AG08395 (cell line): ENCODE results near the gene CERS3.
A peak's percentile ranks its signal among the peaks of the same experiment; 100 is the strongest.

Source experiments
- DNase-seq: peaks from one replicate; pipeline ENCODE4 v3.0.0; 2012; ENCODE audit warnings: mixed read lengths, low spot score

Gene CERS3

GRCh38 chr15:100528833-100529428, at the start of gene CERS3:
Gene CERS3, minus strand, starts transcription at chr15:100528950. Its CDS starts 27,101 bp downstream, at chr15:100501849.
- DNase-seq: no peak

- DNase-seq: no peak
Observed at GRCh38 chr15:100573526-100573925, 44.8 kb upstream of the CERS3 start.

- peak; percentile 16 for DNase-seq
Observed at GRCh38 chr15:100572362-100572983, 43.7 kb upstream of the CERS3 start.

GRCh38 chr15:100571592-100572167, 42.9 kb upstream of the CERS3 start:
- DNase-seq: no peak

- DNase-seq: no peak
Observed at GRCh38 chr15:100570735-100571313, 42.1 kb upstream of the CERS3 start.

- peak; percentile 49 for DNase-seq
Observed at GRCh38 chr15:100570275-100570674, 41.5 kb upstream of the CERS3 start.

- no peak for DNase-seq
Observed at GRCh38 chr15:100569391-100569790, 40.6 kb upstream of the CERS3 start.

GRCh38 chr15:100566850-100567628, 38.3 kb upstream of the CERS3 start:
- DNase-seq: no peak

- no peak for DNase-seq
Observed at GRCh38 chr15:100565591-100565990, 36.8 kb upstream of the CERS3 start.

- DNase-seq: no peak
Observed at GRCh38 chr15:100560323-100560722, 31.6 kb upstream of the CERS3 start.

- peak; percentile 74 for DNase-seq
Observed at GRCh38 chr15:100559330-100559729, 30.6 kb upstream of the CERS3 start.

- DNase-seq: no peak
Observed at GRCh38 chr15:100558771-100559254, 30.1 kb upstream of the CERS3 start.

- no peak for DNase-seq
Observed at GRCh38 chr15:100553468-100553867, 24.7 kb upstream of the CERS3 start.

GRCh38 chr15:100547961-100548360, 19.2 kb upstream of the CERS3 start:
- no peak for DNase-seq

GRCh38 chr15:100544946-100545345, 16.2 kb upstream of the CERS3 start:
- no peak for DNase-seq

- no peak for DNase-seq
Observed at GRCh38 chr15:100544338-100544841, 15.6 kb upstream of the CERS3 start.

- no peak for DNase-seq
Observed at GRCh38 chr15:100542290-100542689, 13.5 kb upstream of the CERS3 start.

- no peak for DNase-seq
Observed at GRCh38 chr15:100537331-100537730, 8.6 kb upstream of the CERS3 start.

GRCh38 chr15:100536733-100537132, 8.0 kb upstream of the CERS3 start:
- no peak for DNase-seq

- no peak for DNase-seq
Observed at GRCh38 chr15:100533886-100534285, 5.1 kb upstream of the CERS3 start.

GRCh38 chr15:100531823-100532327, 3.1 kb upstream of the CERS3 start:
- no peak for DNase-seq

GRCh38 chr15:100531204-100531603, 2.5 kb upstream of the CERS3 start:
- no peak for DNase-seq
